ENCODE results near the gene CNDP1.

Gene CNDP1

GRCh38 chr18:74626049-74626874 lies 92.0 kb downstream of the CNDP1 start:
- TF ChIP-seq TAF1 (IDR thresholded peaks at IDR 0.05; ENCODE audit: low read depth, low read length), result no peak
- no peak for TF ChIP-seq POU2F2 (IDR thresholded peaks at IDR 0.05; ENCODE audit: low read depth, low read length)
- TF ChIP-seq SPI1 (IDR thresholded peaks at IDR 0.05; ENCODE audit: low read depth, low read length), result no peak
- TF ChIP-seq POLR2AphosphoS5 (IDR thresholded peaks at IDR 0.05; ENCODE audit: low read depth, low read length), result no peak
- TF ChIP-seq PAX5 (IDR thresholded peaks at IDR 0.05; ENCODE audit: insufficient read depth, low read length, severe bottlenecking), result no peak
- TF ChIP-seq POLR2A (IDR thresholded peaks at IDR 0.05; ENCODE audit: low read depth, low read length), result no peak
- FAIRE-seq, result no peak
- no peak for DNase-seq (ENCODE audit: insufficient read length, low spot score)

- no peak for DNase-seq (ENCODE audit: insufficient read length, low spot score)
- TF ChIP-seq POLR2AphosphoS5 (IDR thresholded peaks at IDR 0.05; ENCODE audit: low read depth, low read length) (no peak), POLR2A (IDR thresholded peaks at IDR 0.05; ENCODE audit: low read depth, low read length) (no peak), PAX5 (IDR thresholded peaks at IDR 0.05; ENCODE audit: insufficient read depth, low read length, severe bottlenecking) (no peak), TAF1 (IDR thresholded peaks at IDR 0.05; ENCODE audit: low read depth, low read length) (no peak), SPI1 (IDR thresholded peaks at IDR 0.05; ENCODE audit: low read depth, low read length) (no peak), POU2F2 (IDR thresholded peaks at IDR 0.05; ENCODE audit: low read depth, low read length) (no peak)
- FAIRE-seq, result no peak
Observed at GRCh38 chr18:74630804-74631203, 96.5 kb downstream of the CNDP1 start.

- TF ChIP-seq PAX5 (IDR thresholded peaks at IDR 0.05; ENCODE audit: insufficient read depth, low read length, severe bottlenecking) (no peak), SPI1 (IDR thresholded peaks at IDR 0.05; ENCODE audit: low read depth, low read length) (no peak), POLR2A (IDR thresholded peaks at IDR 0.05; ENCODE audit: low read depth, low read length) (no peak), TAF1 (IDR thresholded peaks at IDR 0.05; ENCODE audit: low read depth, low read length) (no peak), POU2F2 (IDR thresholded peaks at IDR 0.05; ENCODE audit: low read depth, low read length) (no peak), POLR2AphosphoS5 (IDR thresholded peaks at IDR 0.05; ENCODE audit: low read depth, low read length) (no peak)
- FAIRE-seq (no peak), DNase-seq (ENCODE audit: insufficient read length, low spot score) (no peak)
Observed at GRCh38 chr18:74631212-74631611, 96.9 kb downstream of the CNDP1 start.

DNA sequence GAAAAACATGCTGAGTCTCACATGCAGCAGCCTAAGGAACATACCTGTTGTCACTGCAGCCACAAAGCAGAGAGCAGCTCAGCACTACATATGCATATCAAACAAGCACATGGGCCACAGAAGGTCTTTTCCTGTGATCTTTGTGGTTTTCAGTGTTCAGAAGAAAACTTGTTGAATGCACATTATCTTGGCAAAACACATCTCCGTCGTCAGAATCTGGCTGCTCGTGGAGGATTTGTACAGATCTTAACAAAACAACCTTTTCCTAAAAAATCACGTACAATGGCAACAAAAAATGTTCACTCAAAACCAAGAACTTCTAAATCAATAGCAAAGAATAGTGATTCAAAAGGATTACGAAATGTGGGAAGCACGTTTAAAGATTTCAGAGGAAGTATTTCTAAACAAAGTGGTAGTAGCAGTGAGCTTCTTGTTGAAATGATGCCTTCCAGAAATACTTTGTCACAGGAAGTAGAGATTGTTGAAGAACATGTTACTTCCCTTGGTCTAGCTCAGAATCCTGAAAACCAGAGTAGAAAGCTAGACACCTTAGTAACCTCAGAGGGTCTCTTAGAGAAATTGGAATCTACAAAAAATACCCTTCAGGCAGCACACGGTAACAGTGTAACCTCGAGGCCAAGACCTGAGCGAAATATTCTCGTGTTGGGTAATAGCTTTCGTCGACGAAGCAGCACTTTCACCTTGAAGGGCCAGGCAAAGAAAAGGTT lies 97.5 kb downstream of the CNDP1 start:
- FAIRE-seq (no peak), DNase-seq (ENCODE audit: insufficient read length, low spot score) (no peak)
- TF ChIP-seq POLR2AphosphoS5 (IDR thresholded peaks at IDR 0.05; ENCODE audit: low read depth, low read length), result no peak
- no peak for TF ChIP-seq POU2F2 (IDR thresholded peaks at IDR 0.05; ENCODE audit: low read depth, low read length)
- TF ChIP-seq PAX5 (IDR thresholded peaks at IDR 0.05; ENCODE audit: insufficient read depth, low read length, severe bottlenecking), result no peak
- TF ChIP-seq SPI1 (IDR thresholded peaks at IDR 0.05; ENCODE audit: low read depth, low read length), result no peak
- TF ChIP-seq POLR2A (IDR thresholded peaks at IDR 0.05; ENCODE audit: low read depth, low read length), result no peak
- TF ChIP-seq TAF1 (IDR thresholded peaks at IDR 0.05; ENCODE audit: low read depth, low read length), result no peak

- DNase-seq (ENCODE audit: insufficient read length, low spot score) (no peak), FAIRE-seq (no peak)
- TF ChIP-seq POLR2AphosphoS5 (IDR thresholded peaks at IDR 0.05; ENCODE audit: low read depth, low read length), result no peak
- no peak for TF ChIP-seq POU2F2 (IDR thresholded peaks at IDR 0.05; ENCODE audit: low read depth, low read length)
- TF ChIP-seq SPI1 (IDR thresholded peaks at IDR 0.05; ENCODE audit: low read depth, low read length), result no peak
- TF ChIP-seq PAX5 (IDR thresholded peaks at IDR 0.05; ENCODE audit: insufficient read depth, low read length, severe bottlenecking), result no peak
- TF ChIP-seq TAF1 (IDR thresholded peaks at IDR 0.05; ENCODE audit: low read depth, low read length), result no peak
- TF ChIP-seq POLR2A (IDR thresholded peaks at IDR 0.05; ENCODE audit: low read depth, low read length), result no peak
Observed at GRCh38 chr18:74632351-74632679, 98.0 kb downstream of the CNDP1 start.

GRCh38 chr18:74632856-74633255 lies 98.6 kb downstream of the CNDP1 start:
- no peak for FAIRE-seq

DNA sequence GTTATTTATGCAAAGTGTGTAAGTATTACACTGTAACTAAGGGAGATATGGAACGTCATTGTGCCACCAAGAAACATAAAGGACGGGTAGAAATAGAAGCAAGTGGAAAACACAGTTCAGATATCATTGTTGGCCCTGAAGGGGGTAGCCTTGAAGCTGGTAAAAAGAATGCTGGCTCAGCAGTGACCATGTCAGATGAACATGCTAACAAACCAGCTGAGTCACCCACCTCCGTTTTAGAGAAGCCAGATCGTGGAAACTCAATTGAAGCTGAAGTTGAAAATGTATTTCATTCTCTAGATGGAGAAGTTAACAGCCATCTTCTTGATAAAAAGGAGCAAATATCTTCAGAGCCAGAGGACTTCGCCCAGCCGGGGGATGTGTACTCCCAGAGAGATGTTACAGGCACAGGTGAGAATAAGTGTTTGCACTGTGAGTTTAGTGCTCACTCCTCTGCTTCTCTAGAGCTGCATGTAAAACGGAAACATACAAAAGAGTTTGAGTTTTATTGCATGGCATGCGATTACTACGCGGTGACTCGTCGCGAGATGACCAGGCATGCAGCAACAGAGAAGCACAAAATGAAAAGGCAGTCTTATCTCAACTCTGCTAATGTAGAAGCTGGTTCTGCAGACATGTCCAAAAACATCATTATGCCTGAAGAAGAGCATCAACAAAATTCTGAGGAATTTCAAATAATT lies 99.5 kb downstream of the CNDP1 start:
- FAIRE-seq, result no peak
- DNase-seq (ENCODE audit: insufficient read length, low spot score), result no peak

More at GRCh38 chr18:74632856-74633255, 98.6 kb downstream of the CNDP1 start:
- no peak for DNase-seq (ENCODE audit: insufficient read length, low spot score)
- TF ChIP-seq POLR2A (IDR thresholded peaks at IDR 0.05; ENCODE audit: low read depth, low read length) (no peak), PAX5 (IDR thresholded peaks at IDR 0.05; ENCODE audit: insufficient read depth, low read length, severe bottlenecking) (no peak)

GRCh38 chr18:74635224-74635975 lies 101.1 kb downstream of the CNDP1 start:
- no peak for DNase-seq (ENCODE audit: insufficient read length, low spot score)
- no peak for FAIRE-seq
- TF ChIP-seq POU2F2 (IDR thresholded peaks at IDR 0.05; ENCODE audit: low read depth, low read length) (no peak), POLR2AphosphoS5 (IDR thresholded peaks at IDR 0.05; ENCODE audit: low read depth, low read length) (no peak), TAF1 (IDR thresholded peaks at IDR 0.05; ENCODE audit: low read depth, low read length) (no peak), SPI1 (IDR thresholded peaks at IDR 0.05; ENCODE audit: low read depth, low read length) (no peak), PAX5 (IDR thresholded peaks at IDR 0.05; ENCODE audit: insufficient read depth, low read length, severe bottlenecking) (no peak), POLR2A (IDR thresholded peaks at IDR 0.05; ENCODE audit: low read depth, low read length) (no peak)

More for the DNA sequence above, 99.5 kb downstream of the CNDP1 start:
- TF ChIP-seq POLR2A (IDR thresholded peaks at IDR 0.05; ENCODE audit: low read depth, low read length) (no peak), POLR2AphosphoS5 (IDR thresholded peaks at IDR 0.05; ENCODE audit: low read depth, low read length) (no peak)
